ENCODE results near the gene TSC22D3. TPM values are rescaled to one million over a fixed set of nuclear protein-coding genes. Genes with fewer than 3 reads are reported as not detected.

The TSC22D3 gene
- total RNA-seq, 1 donor from 2014 or later = 107 TPM

DNA sequence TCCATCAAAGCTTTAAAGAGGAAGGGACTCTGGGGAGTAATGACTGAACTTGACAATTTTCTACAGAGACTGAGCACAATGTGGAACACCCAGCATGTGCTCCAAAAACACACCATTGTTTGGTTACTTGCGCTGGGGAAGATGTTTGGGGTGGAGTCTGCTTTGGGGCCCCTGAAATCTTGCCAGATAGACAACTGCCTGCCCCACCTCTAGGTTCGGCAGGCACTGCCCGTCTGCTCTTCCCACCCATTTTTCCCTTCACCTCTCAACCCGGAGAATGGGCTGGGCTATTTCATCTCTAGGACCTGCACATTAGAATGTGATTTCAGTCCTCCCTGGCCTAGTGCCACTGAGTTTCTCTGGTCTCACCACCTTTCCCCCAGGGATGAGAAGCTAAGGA lies 41.9 kb downstream of the TSC22D3 start:
- Mint-ChIP-seq H3K4me1 (ENCODE audit: low read depth, unreplicated experiment) (peaks cover 2% of the 10 kb centered on the region), H3K27ac (ENCODE audit: unreplicated experiment) (no peak overlapping the region), H3K9me3 (ENCODE audit: unreplicated experiment) (peaks cover 5% of the 10 kb centered on the region), H3K27me3 (ENCODE audit: unreplicated experiment) (no peaks in the 10 kb centered on the region), H3K4me3 (ENCODE audit: unreplicated experiment) (no peak overlapping the region), H3K36me3 (ENCODE audit: unreplicated experiment) (no peaks in the 10 kb centered on the region)
- DNase-seq = no peak
- no peak for TF ChIP-seq CTCF (IDR thresholded peaks at IDR 0.05; ENCODE audit: partially characterized antibody, unreplicated experiment)

- Mint-ChIP-seq H3K9me3 (ENCODE audit: unreplicated experiment) (peaks cover 5% of the 10 kb centered on the region), H3K4me3 (ENCODE audit: unreplicated experiment) (no peak overlapping the region), H3K27ac (ENCODE audit: unreplicated experiment) (no peak overlapping the region), H3K36me3 (ENCODE audit: unreplicated experiment) (no peaks in the 10 kb centered on the region), H3K4me1 (ENCODE audit: low read depth, unreplicated experiment) (peaks cover 2% of the 10 kb centered on the region), H3K27me3 (ENCODE audit: unreplicated experiment) (no peaks in the 10 kb centered on the region)
- no peak for TF ChIP-seq CTCF (IDR thresholded peaks at IDR 0.05; ENCODE audit: partially characterized antibody, unreplicated experiment)
- DNase-seq = no peak
These were observed 43.6 kb downstream of the TSC22D3 start for GRCh38 chrX:107731831-107732502.

DNA sequence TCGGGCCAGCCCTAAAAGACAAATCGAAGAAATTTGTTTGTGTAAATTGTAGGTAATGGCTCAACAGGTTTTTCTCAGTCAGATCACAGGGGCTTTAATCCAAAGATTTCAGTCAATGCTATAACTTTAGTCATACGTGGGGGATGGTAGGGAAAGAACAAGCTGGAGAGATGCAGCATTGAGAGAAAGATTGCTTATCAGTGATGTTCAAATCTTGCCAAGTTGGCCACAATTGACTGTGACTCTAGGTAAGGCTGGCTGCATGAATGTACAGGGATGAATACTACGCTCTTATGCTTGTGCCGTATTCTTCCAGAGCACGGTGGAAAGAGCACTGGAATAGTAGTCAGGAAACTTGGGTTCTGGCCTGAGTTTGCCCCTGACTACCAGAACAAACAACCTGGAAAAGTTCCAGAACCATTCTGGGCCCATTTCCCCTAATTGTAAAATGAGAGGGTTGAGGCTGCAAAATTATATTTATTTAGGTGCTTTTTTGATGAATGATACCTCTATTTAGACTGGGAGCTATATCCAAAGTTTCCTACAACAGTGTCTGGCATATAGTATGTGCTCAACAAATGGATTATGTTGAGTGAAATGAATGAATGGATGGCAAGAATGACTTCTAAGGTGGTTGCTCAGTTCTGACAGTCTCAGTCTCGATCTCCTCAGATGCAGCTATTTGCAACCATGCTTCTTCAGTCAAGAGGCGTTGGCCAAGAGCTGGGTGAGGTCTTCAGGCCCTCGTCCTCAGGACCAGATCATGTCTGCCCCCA lies 44.4 kb downstream of the TSC22D3 start:
- Mint-ChIP-seq H3K9me3 (ENCODE audit: unreplicated experiment) (peaks cover 3% of the 10 kb centered on the region), H3K27me3 (ENCODE audit: unreplicated experiment) (no peaks in the 10 kb centered on the region), H3K4me1 (ENCODE audit: low read depth, unreplicated experiment) (peaks cover 2% of the 10 kb centered on the region), H3K4me3 (ENCODE audit: unreplicated experiment) (no peak overlapping the region), H3K27ac (ENCODE audit: unreplicated experiment) (no peak overlapping the region), H3K36me3 (ENCODE audit: unreplicated experiment) (no peaks in the 10 kb centered on the region)
- DNase-seq = no peak
- TF ChIP-seq CTCF (IDR thresholded peaks at IDR 0.05; ENCODE audit: partially characterized antibody, unreplicated experiment) = no peak

DNA sequence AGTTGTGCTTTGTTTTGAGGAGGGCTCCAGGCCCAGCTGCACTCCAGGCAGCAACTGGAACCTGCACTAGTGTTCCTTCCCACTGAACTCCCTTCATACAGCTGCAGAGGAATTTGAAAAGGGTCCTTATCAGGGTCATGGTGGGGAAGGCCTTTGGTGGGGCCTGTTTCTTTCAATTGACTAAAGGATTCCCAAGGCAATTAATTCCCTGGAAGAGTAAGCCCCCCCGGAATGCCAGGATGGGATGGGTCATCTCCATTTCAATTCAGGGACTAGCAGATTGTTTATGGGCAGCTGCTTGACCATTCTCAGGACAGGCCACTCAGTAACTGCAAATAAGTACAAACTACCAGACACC lies 45.3 kb downstream of the TSC22D3 start:
- DNase-seq = no peak
- no peak for TF ChIP-seq CTCF (IDR thresholded peaks at IDR 0.05; ENCODE audit: partially characterized antibody, unreplicated experiment)
- peaks cover 2% of the 10 kb centered on the region for H3K4me1 Mint-ChIP-seq (ENCODE audit: low read depth, unreplicated experiment)
- H3K36me3 Mint-ChIP-seq (ENCODE audit: unreplicated experiment) = no peaks in the 10 kb centered on the region
- no peaks in the 10 kb centered on the region for H3K27me3 Mint-ChIP-seq (ENCODE audit: unreplicated experiment)
- H3K9me3 Mint-ChIP-seq (ENCODE audit: unreplicated experiment) = peaks cover 1% of the 10 kb centered on the region
- no peak overlapping the region for H3K27ac Mint-ChIP-seq (ENCODE audit: unreplicated experiment)
- H3K4me3 Mint-ChIP-seq (ENCODE audit: unreplicated experiment) = no peak overlapping the region
